ENCODE data around the gene INTS2.

- no peak for TF ChIP-seq CTCF (IDR thresholded peaks at IDR 0.05)
- no peak for TF ChIP-seq POLR2A (IDR thresholded peaks at IDR 0.05)
These were observed 84.9 kb downstream of the INTS2 start for GRCh38 chr17:61842899-61843298.

Measured in Peyer's patch (tissue), 4 donors.